Measurements from ENCODE around the gene SYT1.

GRCh38 chr12:79408689-79409088 is 544.1 kb downstream of the SYT1 start:
- TF ChIP-seq, protein P1, sequence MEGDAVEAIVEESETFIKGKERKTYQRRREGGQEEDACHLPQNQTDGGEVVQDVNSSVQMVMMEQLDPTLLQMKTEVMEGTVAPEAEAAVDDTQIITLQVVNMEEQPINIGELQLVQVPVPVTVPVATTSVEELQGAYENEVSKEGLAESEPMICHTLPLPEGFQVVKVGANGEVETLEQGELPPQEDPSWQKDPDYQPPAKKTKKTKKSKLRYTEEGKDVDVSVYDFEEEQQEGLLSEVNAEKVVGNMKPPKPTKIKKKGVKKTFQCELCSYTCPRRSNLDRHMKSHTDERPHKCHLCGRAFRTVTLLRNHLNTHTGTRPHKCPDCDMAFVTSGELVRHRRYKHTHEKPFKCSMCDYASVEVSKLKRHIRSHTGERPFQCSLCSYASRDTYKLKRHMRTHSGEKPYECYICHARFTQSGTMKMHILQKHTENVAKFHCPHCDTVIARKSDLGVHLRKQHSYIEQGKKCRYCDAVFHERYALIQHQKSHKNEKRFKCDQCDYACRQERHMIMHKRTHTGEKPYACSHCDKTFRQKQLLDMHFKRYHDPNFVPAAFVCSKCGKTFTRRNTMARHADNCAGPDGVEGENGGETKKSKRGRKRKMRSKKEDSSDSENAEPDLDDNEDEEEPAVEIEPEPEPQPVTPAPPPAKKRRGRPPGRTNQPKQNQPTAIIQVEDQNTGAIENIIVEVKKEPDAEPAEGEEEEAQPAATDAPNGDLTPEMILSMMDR (conservative IDR thresholded peaks at IDR 0.05 in 1 of 2, IDR thresholded peaks at IDR 0.05 in 1 of 2; ENCODE audit: extremely low read depth in 1 of 2, insufficient read depth in 1 of 2, low read depth in 1 of 2, low read length in 2 of 2): no peak
- TF ChIP-seq EZH2 (IDR thresholded peaks at IDR 0.05; ENCODE audit: borderline replicate concordance, low read length): no peak

All from mammary epithelial cell (primary cell).